Uterus (tissue), 4 donors: ENCODE data around the gene CALML6. TPM values are rescaled to one million over a fixed set of nuclear protein-coding genes. Genes with fewer than 3 reads are reported as not detected.

Experiments used
- DNase-seq, 2 donors: peaks; one replicate each; pipeline ENCODE4 v3.0.0-alpha.2; 2019 to 2020
- H3K27ac ChIP-seq, 2 donors: fragments of 200-600 bp; sonication (generic); 1 replicate in 1 of 2; 2 replicates in 1 of 2; pipeline ENCODE4 v1.5.1; 2016 to 2018
- H3K27me3 ChIP-seq, 2 donors: fragments of 200-600 bp; sonication (generic); one replicate each; pipeline ENCODE4 v1.5.1; 2018 to 2019; ENCODE audit warnings: control low read depth in 1 of 2
- H3K36me3 ChIP-seq, 2 donors: fragments of 200-600 bp; sonication (generic); one replicate each; pipeline ENCODE4 v1.5.1; 2019; ENCODE audit warnings: control low read depth in 1 of 2
- H3K4me1 ChIP-seq, 2 donors: fragments of 200-600 bp; sonication (generic); one replicate each; pipeline ENCODE4 v1.5.1; 2018 to 2019; ENCODE audit warnings: control low read depth in 1 of 2
- H3K4me3 ChIP-seq, 2 donors: fragments of 200-600 bp; sonication (generic); 1 replicate in 1 of 2; 2 replicates in 1 of 2; pipeline ENCODE4 v1.5.1; 2018 to 2019; ENCODE audit warnings: mild to moderate bottlenecking in 1 of 2
- H3K9me3 ChIP-seq, 2 donors: fragments of 200-600 bp; sonication (generic); one replicate each; pipeline ENCODE4 v1.5.1; 2019; ENCODE audit warnings: control low read depth in 1 of 2
- CTCF ChIP-seq, 4 experiments: fragments of 200-600 bp in 2 of 4; fragments of 450-650 bp in 2 of 4; sonication (generic) in 2 of 4; IDR thresholded peaks; one replicate each; pipeline ENCODE4 v1.5.1; 2016 to 2019; ENCODE audit warnings: antibody characterized with exemption in 4 of 4, mild to moderate bottlenecking in 2 of 4, moderate library complexity in 1 of 4
- POLR2A ChIP-seq, 2 donors: fragments of 450-650 bp; IDR thresholded peaks; one replicate each; pipeline ENCODE4 v1.6.1; 2016; ENCODE audit warnings: antibody characterized with exemption in 2 of 2, mild to moderate bottlenecking in 1 of 2, moderate library complexity in 1 of 2
- intact Hi-C: fragments of 100-400 bp; cut with DNase I; formaldehyde crosslinking; loops from one replicate; pipeline ENCODE4 v1.15.1; 2023; ENCODE audit warnings: low total_unique reads
- total RNA-seq, 4 donors: library from RNA; depleted of rRNA in 3 of 4; stranded (reverse); fragments of >200 nt in 3 of 4; gene quantifications; one replicate each; pipeline versions ENCODE4 v1.1.0 to v1.2.4, GENCODE V29; 2014 to 2023
- donor health status: DM: yes; HTN: yes; CAD: no.

The CALML6 gene
- total RNA-seq, 4 donors from 2014 or later = 0.58 TPM; not detected in 3

GRCh38 chr1:1889847-1890505 lies 25.1 kb upstream of the CALML6 start:
- H3K27me3 ChIP-seq = no peaks in the 10 kb centered on the region
- intact Hi-C loops = no loop called here
- H3K4me3 ChIP-seq = peak overlapping the region; percentile 74 to 93
- no peaks in the 10 kb centered on the region for H3K36me3 ChIP-seq
- H3K9me3 ChIP-seq = no peaks in the 10 kb centered on the region
- peak overlapping the region; percentile 97 to 99 for H3K27ac ChIP-seq
- peak in 1 of 2 donors; percentile 13 for TF ChIP-seq POLR2A (IDR thresholded peaks at IDR 0.05)
- TF ChIP-seq CTCF (IDR thresholded peaks at IDR 0.05) = no peak
- peaks cover 8 to 18% of the 10 kb centered on the region in 2 donors for H3K4me1 ChIP-seq
- no peak for DNase-seq

GRCh38 chr1:1890506-1891348 lies 24.3 kb upstream of the CALML6 start, which contains the start of gene GNB1:
GNB1 (minus strand) TSS chr1:1891087; CDS start chr1:1825453, 65,634 bp downstream.
- Histone ChIP-seq H3K4me3 (peak within 1 kb of the TSS; percentile 74 to 93), H3K27ac (peak within 1 kb of the TSS; percentile 97 to 99), H3K4me1 (peaks cover 10 to 19% of the 10 kb centered on the region in 2 donors), H3K27me3 (no peaks in the 10 kb centered on the region), H3K9me3 (no peaks in the 10 kb centered on the region), H3K36me3 (no peaks in the 10 kb centered on the region)
- TF ChIP-seq POLR2A (IDR thresholded peaks at IDR 0.05) (peak; percentile 70 to 94), CTCF (IDR thresholded peaks at IDR 0.05) (peak in 1 of 4 experiments; percentile 15)
- intact Hi-C loops = no loop called here
- DNase-seq = peak; percentile 81 to 92

GRCh38 chr1:1891349-1892078 lies 23.5 kb upstream of the CALML6 start:
- Histone ChIP-seq H3K36me3 (no peaks in the 10 kb centered on the region), H3K9me3 (no peaks in the 10 kb centered on the region)

GRCh38 chr1:1892079-1892762 lies 22.8 kb upstream of the CALML6 start:
- Histone ChIP-seq H3K9me3 (no peaks in the 10 kb centered on the region), H3K36me3 (no peaks in the 10 kb centered on the region), H3K4me1 (peaks cover 9 to 19% of the 10 kb centered on the region in 2 donors), H3K27me3 (no peaks in the 10 kb centered on the region), H3K4me3 (peak overlapping the region; percentile 74 to 93), H3K27ac (peak overlapping the region; percentile 97 to 99)
- no peak for TF ChIP-seq CTCF (IDR thresholded peaks at IDR 0.05)
- TF ChIP-seq POLR2A (IDR thresholded peaks at IDR 0.05) = no peak
- no peak for DNase-seq
- intact Hi-C loops = no loop called here

More at GRCh38 chr1:1891349-1892078, 23.5 kb upstream of the CALML6 start:
- H3K4me1 ChIP-seq = peaks cover 10 to 19% of the 10 kb centered on the region in 2 donors
- peak overlapping the region; percentile 74 to 93 for H3K4me3 ChIP-seq
- intact Hi-C loops = no loop called here
- H3K27ac ChIP-seq = peak overlapping the region; percentile 97 to 99
- TF ChIP-seq POLR2A (IDR thresholded peaks at IDR 0.05) (peak in 1 of 2 donors; percentile 22), CTCF (IDR thresholded peaks at IDR 0.05) (no peak)
- peak; percentile 71 to 76 for DNase-seq
- no peaks in the 10 kb centered on the region for H3K27me3 ChIP-seq
